GM21528 (cell line): ENCODE results near the gene ROM1.
"Not testable (repeated sequence)": the region's sequence is repeated elsewhere in the genome, so short reads cannot be mapped to it uniquely, and the experiment has no call there.

Experiments
- ATAC-seq: cut with Tn5 transposase; IDR thresholded peaks from one replicate; pipeline ENCODE4 v1.9.1; 2021; ENCODE audit warnings: mild to moderate bottlenecking, moderate library complexity; ENCODE audit not compliant: unreplicated experiment, low FRiP score

Gene ROM1, protein sequence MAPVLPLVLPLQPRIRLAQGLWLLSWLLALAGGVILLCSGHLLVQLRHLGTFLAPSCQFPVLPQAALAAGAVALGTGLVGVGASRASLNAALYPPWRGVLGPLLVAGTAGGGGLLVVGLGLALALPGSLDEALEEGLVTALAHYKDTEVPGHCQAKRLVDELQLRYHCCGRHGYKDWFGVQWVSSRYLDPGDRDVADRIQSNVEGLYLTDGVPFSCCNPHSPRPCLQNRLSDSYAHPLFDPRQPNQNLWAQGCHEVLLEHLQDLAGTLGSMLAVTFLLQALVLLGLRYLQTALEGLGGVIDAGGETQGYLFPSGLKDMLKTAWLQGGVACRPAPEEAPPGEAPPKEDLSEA

DNA sequence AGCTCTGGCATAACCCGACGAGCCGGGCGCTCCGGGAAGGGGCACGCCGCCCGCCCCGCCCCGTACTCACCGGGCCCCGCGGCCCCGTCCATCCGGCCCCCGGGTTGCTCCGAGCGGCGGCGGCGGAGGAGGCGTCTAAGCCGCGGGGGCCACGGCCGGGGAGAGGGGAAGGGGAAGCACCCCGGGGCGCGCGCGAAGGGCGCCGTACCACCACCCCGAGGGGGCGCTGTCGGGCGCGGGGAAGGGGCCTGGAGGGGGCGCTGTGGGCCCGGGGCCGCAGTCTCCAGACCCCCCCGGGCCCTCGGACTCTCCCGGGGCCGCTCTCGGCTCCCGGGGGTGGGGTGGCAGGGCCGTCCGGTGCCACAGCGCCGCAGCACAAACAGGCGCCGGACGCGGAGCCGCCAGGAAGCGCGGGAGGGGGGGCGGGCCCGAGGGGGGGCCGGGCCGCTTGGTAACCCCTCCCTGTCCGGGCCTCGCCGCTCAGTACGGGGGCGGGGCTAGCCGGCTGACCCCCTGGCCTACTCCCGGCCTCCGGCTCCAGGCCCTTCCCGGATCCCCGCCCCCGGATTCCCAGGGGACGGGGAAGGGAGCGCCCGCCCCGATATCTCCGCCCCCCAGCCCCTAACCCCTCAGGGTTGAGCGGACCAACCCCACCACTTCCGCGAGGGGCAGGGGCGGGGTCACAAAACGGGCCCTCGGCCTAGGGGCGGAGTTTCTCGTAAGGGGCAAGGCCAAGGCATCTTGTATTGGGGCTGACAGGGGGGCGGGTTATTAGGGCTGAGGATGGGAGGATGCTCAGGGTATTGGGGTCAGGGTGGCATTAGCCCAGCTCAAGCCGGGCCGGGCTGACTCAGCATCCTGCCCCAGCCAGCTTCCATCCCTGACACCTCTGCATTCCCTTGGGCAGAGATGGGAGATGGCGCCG lies at the start of gene ROM1, which contains the start of gene EML3:
Gene ROM1 (plus strand): TSS at position 892 of the 925 bp plus-strand sequence. CDS start 25 bp downstream, at position 917.
Gene EML3 (minus strand): TSS at position 410 of the 925 bp plus-strand sequence. CDS start 318 bp downstream, at position 92.
- ATAC-seq: peak; percentile 59

DNA sequence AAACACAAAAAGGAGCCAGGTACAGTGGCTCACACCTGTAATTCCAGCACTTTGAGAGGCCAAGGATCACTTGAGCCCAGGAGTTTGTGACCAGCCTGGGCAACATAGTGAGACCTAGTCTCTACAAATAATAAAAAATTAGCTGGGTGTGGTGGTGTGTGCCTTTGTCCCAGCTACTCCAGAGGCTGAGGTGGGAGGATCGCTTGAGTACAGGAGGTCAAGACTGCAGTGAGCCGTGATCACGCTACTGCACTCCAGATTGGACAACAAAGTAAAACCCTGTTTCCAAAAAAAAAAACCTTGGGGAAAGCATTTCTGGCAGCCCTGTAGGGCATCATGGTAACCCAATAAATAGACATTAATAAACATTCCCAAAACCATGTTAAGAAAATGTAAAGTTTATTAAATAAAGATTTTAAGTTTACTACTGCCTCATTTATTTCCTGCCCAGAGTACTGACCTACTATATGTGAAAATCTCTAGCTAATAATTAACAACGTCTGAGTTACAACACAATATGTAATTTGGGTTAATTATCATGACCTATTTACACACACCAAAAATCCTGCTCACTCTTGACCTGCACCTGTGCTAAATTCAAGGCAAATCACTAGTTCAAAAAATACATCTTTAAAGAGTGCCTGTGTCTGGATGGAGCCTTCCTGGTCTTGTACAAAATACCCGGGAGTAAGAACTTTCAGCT lies 47.8 kb upstream of the ROM1 start:
- ATAC-seq: no peak

DNA sequence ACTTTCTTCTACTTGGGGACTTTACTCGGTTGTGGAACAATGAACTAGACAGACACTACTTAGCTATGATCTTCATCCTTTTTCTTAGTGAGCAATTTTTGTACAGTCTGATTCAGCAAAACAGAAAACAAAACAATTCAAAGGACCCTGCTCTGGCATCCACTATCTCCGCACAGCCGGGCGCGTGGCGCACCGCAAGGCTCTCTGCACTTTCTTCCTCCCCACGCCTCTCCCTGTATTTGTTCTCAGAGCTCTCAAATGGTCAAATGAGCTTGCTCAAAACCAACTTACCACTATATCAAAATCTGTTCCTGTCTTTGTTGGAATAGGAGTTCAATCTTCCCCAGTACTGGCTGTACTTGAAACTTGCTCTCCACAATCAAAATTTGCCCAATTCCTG lies 46.8 kb upstream of the ROM1 start:
- no peak for ATAC-seq

DNA sequence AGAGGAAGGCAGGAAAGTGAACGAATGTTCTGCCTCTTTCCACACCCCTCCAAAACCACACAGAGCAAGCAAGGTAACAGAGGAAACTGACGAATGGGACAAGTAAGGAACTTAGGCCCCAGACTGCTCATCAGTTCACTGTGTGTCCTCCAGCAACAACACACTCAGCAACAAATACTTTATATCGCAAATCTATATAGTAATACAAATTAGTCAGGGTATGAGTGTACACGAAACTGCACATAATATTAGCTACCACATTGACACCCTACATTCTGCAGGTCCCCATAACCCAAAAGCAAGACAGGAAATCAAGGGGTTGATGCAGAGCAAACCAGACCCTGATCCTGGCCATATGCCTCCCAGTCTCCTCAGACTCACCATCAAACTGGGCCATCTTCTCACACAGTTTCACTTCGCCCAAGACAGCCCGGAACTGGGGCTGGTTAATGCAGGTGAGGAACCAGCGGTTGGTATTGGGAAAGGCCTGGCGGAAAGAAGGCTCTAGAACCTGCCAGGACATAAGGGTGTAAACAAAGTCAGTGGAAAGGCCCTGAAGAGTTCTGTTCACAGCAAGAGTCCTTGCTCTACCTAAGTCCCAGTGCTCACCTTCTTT lies 45.9 kb upstream of the ROM1 start:
- no peak for ATAC-seq

DNA sequence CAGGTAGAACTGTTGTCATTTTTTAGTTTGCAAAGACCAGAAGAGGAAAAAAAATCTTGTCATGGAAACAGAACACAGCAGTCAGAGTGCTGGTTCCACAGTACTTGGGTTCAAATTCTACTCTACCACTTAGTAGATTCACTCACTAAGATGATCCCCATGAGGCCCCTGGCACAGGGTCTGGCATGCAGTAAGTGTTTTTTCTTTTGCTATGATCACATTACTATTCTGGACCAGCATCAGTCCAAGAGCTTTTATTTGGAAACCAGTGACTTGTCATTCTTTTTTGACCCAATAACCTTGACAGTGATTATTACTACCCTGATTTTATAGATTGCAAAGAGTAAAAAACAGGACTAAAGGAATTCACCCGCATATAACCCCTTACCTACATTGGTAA lies 43.4 kb upstream of the ROM1 start:
- no peak for ATAC-seq

DNA sequence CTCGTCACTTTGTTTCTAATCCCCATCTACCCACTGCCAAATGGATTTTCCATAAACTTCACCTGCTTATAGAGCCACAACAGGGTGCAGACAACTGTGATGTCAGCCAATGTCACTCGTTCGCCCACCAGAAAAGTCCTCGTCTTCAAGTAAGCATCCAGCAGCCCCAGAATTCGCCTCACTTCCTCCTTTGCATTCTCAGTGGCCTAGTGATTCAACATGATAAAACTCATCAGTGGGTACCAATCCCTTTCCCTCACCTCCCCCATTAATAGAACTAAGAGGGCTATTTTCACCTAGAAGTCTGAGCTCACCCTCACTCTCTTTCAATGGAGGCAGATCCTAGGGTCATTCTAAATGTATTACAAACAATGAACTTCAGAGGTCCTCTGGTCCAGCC lies 42.2 kb upstream of the ROM1 start:
- ATAC-seq: not testable (repeated sequence)

DNA sequence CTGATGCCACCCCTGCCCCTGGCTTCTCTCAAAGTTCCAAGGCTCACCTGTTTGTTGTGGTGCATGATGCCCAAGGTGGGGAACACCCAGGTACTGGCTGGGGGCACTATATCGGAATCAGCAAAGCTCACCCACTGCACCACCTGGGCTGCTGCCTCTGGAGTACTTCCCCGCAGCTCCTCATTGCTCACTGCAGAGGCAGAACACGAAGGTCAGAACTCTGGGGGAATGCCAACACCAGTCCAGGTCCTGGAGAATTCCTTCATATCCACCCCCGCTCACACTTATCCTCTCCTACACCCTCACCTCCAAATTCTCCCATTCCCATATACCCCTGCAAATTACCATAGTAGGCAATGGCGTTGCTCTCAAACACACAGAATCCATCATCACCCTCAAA lies 41.6 kb upstream of the ROM1 start:
- not testable (repeated sequence) for ATAC-seq

DNA sequence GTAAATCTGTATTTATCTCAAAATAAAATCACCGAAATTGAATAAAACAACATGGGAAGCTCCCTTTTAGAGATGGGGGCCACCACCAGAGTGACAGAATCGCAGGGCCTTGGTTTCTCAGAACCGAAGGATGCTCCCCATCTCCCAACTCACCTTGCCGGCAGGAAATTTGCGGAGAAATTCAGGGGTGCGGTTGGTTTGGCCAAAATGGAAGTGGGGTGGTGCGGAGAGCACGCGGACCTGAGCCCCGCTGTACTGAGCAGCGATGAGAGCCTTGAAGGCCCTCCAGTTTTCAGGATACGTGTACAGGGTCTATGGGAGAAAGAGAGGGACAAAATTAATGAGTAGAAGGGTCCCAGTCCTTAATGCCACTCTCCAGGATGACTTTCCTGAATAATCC lies 40.6 kb upstream of the ROM1 start:
- ATAC-seq: no peak

DNA sequence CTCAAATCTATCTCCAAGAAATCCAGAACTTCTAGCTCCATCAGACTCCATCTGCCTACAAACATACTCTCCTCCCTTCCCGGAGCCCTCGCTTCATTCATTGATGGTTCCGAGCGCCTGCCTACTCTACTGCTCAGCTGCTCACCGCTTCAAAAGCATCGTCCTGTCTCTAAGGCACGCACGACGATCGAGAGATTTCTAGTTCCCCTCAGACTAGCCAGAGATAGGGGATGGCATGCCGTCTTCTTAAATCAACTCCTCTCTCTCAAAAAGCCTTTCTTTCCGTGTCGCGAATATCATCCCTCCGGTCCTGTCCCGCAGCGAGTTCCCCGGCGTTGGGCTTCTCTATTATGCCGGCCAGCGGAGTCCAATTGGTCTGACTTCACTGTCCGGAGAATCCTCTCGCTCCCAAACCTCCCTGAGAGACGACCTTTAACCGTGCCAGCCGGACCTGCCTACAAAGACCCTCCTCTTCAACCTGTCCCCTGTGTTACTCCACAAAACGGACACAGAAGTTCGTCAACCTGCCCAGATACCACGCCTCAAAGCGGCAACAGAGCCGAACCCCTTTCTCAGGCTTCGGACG lies 40.0 kb upstream of the ROM1 start:
- no peak for ATAC-seq

DNA sequence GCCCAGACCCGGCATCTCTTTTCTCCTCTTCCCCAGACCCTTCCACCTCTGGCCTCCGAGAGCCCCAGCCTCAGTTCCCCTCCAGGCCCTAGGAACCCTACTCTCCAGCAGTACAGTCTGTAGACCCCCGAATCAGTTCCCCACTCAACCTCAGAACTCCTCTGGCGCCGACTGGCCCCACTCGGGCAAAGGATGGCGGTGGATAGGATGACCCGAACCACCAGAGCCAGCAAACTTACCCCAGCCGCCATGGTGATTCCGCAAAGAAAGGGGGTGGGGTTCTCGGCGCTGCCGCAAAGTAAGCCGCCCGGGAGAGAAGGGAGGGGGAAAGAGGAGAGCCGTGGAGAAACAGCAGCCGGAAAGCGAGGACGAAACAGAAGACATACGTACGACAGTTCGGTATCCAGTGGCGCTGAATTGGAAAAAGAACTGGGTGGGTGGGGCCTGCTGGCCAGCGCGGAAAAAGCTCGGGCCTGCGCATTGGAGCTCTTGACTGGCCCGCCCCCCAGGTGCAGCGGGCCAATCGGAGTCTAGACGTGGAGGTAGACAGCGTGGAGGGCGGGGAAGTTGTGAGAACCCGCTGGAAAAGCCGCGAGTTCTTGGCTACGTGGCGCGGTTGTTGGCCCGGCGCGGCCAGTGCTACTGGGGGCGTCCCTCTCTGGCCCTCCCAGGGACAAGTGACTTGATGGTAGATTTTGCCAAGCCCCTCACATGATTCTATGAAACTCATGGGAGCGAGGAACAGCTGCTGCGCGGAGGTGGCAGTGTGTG lies 39.3 kb upstream of the ROM1 start, which contains the start of gene EEF1G:
Gene EEF1G (minus strand): TSS at position 300 of the 771 bp plus-strand sequence. CDS start 49 bp downstream, at position 251.
- peak; percentile 80 for ATAC-seq

DNA sequence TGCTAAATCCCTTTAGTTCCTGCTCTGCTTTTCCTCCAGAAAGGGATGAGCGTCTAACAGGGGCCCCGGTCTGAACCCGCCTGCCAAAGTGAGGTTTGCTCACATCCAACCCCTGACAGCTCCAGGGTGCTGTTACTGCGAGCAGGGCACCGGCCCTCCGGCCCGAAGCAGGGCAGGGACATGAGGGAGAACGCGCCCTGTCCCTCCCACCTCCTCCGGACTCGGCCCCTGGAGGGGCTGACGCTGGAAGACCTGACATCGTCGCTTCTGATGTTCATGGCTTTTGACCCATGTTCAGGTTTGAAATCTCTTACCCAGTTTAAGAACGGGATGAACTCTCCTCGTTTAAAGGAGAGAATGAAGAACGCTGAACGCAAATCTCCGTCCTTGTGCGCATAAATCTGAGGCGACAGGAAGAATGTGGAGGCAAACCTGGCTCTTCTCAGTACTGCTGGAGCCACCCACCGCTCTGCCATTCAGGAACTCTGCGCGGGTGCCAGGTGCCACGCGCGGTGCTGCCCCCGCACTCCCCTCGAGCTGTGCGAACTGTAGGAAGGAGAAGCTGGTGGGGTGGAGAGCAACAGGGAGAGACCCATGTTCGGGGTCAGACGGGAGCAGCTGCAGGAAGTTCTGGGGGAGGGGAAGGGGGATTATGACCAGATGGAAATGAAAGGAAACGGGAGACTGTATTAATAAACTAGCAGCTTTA lies 38.5 kb upstream of the ROM1 start:
- ATAC-seq: peak; percentile 14

DNA sequence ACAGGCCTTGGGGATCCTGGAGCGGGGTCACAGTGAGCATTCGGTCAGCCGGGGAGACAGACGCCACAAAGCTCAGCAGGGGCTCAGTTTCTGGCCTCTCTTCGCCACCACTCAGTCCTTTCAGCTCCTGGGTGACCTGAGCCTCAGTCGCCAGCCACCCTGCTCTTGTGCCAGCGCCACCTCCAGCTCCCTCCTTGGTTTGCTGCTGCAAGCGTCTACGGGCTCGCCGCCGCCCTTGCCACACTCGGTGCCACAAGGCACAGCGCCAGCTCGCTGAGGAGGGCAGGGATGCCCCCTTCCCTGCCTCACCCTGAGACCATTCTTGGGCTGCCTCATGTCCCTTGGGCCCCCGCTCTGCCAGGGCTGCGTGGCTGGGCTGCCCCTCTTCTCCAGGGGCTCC lies 37.9 kb upstream of the ROM1 start:
- ATAC-seq: no peak

DNA sequence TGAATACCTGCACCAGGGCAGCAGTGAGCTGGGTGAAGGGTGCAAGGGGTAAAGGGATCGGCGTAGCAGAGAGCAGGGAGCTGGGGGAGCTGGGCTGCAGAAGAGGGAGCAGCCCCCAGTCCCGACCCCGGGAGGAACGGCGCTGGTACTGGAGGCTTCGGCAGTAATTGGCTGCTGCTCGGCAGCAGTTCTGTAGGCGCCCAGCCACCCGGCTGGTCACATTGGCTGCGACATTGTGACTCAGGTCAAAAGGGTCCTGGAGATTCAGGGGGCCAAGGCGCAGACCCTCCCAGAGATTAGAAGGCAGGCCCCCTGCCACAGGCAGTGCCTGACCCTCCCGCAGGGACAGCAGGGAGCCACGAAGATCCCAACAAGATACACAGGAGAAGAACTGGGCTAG lies 37.2 kb upstream of the ROM1 start:
- ATAC-seq: no peak

DNA sequence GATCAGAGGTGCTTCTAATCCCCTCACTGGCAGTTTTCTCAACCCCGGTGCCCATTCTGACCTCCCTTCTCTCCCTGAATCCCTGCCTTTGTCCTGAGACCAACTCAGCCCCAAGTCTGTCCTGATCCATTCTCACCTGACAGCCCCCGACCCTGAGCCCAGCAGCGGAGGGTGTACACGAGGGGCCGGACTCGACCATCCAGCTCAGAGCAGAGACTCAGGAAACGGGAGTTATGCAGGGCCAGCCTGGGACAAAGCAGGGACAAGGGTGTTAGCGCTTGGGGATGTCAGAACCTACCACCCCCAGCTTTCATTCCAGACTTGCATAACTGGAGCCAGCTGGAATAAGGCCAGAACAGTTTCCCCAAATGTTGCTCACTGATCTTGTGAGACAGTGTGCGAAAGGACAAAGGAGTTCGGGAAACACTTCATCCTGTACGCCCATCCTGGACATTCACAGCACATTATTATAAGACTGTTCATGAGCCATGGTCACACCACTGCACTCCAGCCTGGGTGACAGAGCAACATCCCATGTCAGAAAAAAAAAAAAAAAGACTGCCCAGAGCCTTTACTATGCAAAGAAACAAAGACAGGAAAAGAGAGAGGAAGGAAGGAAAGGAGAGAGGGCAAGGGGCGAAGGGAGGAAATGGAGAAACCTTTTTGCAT lies 35.9 kb upstream of the ROM1 start:
- no peak for ATAC-seq

DNA sequence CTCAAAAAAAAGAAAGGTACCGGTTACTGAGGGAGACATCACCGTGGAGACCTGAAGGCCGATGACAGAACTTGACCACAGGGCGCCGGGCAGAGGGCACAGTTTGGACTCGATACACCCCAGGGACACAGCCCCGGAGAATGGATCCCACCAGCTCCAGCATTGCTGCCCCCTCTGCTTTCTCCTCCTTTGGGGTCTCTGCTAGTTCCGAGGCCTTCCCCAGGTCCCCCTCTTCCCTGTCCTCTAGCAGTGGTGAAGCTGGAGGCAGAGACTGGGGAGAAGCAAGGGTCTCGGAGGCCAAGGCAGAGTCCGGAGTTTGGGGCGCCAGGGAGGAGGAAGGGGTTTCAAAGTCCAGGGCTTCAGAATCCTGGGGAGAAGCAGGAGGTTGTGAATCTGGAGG lies 34.5 kb upstream of the ROM1 start:
- no peak for ATAC-seq

DNA sequence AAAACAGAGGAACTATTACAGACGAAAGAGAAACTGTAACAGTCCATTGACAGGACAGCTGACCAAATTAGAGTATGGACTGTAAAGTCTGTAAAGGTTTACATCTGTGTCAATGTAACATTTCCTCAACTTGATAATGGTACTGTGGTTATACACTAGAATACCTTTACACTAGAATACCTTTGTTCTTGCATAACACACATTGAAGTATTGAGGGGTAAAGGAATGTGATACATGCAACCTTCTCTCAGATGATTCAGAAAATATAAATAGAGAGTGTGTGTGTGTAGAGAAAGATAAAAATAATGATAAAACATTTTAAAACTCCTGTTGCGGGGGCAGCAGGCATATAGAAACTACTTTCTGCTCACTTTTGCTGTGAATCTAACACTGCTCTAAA lies 33.8 kb upstream of the ROM1 start:
- ATAC-seq: no peak

DNA sequence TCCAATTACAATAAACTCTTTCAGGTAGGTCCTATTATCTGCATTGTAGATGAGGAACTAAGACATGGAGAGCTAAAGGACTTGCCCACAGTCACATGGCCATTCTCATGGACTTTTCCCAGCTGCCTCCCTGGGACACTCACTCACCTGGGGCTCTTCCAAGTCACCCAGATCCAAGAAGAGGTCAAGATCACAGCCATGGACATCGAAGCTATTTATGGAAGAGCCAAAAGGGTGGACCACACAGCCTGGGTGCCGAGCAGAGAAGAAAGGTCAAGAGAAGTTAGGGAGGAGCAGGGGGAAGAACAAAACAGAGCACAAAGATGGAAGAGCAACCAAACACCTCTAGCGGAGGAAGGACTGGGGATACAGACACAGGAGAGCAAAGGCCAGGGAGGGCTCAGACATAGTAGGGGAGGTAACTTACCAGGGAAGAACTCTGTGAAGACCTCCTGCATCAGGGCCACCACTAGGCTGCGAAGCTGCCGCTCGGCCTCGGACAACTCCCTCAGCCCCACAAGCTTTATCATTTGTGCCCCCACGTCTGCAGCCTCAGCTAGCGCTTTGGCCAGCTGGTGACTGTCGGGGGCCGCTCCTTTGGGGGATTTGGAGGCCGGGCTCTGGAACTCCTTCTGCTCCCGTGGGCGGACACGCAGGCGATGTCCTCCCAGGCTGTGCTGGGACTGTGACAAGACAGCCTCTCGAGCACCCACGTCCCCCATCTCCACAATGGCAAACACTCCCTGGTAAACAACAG lies 31.9 kb upstream of the ROM1 start:
- ATAC-seq: no peak
